Ovary (tissue), 9 donors: ENCODE data around the gene SHANK2. TPM values are rescaled to one million over a fixed set of nuclear protein-coding genes. Genes with fewer than 3 reads are reported as not detected.

Source experiments
- DNase-seq, 5 donors: peaks; one replicate each; pipeline ENCODE4 v3.0.0-alpha.2; 2019 to 2020
- H3K27ac ChIP-seq, 2 donors: fragments of 200-600 bp; one replicate each; pipeline versions ENCODE4 v1.5.1 to v1.8.0; 2019 to 2022
- H3K27me3 ChIP-seq: fragments of 200-600 bp; one replicate; pipeline ENCODE4 v1.8.0; 2022
- H3K36me3 ChIP-seq: fragments of 200-600 bp; sonication (generic); one replicate; pipeline ENCODE4 v1.5.1; 2019
- H3K4me1 ChIP-seq: one replicate; pipeline ENCODE4 v1.8.1; 2013; ENCODE audit warnings: mild to moderate bottlenecking, moderate library complexity; ENCODE audit not compliant: insufficient read depth
- H3K4me3 ChIP-seq: fragments of 200-600 bp; sonication (generic); one replicate; pipeline ENCODE4 v1.5.1; 2017
- H3K9me3 ChIP-seq, 2 donors: fragments of 200-600 bp in 1 of 2; sonication (generic) in 1 of 2; one replicate each; pipeline versions ENCODE4 v1.5.1 to v1.8.1; 2013 to 2019; ENCODE audit warnings: mild to moderate bottlenecking in 1 of 2, moderate library complexity in 1 of 2
- CTCF ChIP-seq, 3 donors: fragments of 450-650 bp in 2 of 3; fragments of 200-600 bp in 1 of 3; IDR thresholded peaks; one replicate each; pipeline versions ENCODE4 v1.5.1 to v1.8.0; 2016 to 2022; ENCODE audit warnings: antibody characterized with exemption in 3 of 3, mild to moderate bottlenecking in 1 of 3
- EP300 ChIP-seq: sonication (generic); formaldehyde crosslinking; IDR thresholded peaks from one replicate; pipeline ENCODE4 v1.6.1; 2017; ENCODE audit warnings: antibody characterized with exemption
- POLR2A ChIP-seq: fragments of 450-650 bp; IDR thresholded peaks from one replicate; pipeline ENCODE4 v1.6.1; 2017; ENCODE audit warnings: antibody characterized with exemption, mild to moderate bottlenecking, moderate library complexity
- WGBS, 3 donors: extraction: QIAGEN DNeasy Blood & Tissue Kit in 1 of 3; methylation state at CpG; one replicate each; pipeline versions ENCODE4 v1.1.5 to v1.1.7; 2013 to 2017; 5-methylcytosine and 5-hydroxymethylcytosine counted together
- intact Hi-C, 4 donors: fragments of 100-400 bp; cut with DNase I; formaldehyde crosslinking; loops; one replicate each; pipeline versions ENCODE4 v1.11.0 to v1.15.1; 2022 to 2023
- polyA plus RNA-seq, 2 donors: library from polyadenylated mRNA; stranded (reverse); fragments of 200-250 nt in 1 of 2; fragments of 350-450 nt in 1 of 2; fragmentation: Illumina TruSeq in 1 of 2; extraction: RNeasy Lipid Tissue Mini Kit (QIAGEN cat#74804) in 1 of 2; gene quantifications; one replicate each; pipeline ENCODE4 v1.2.3, GENCODE V29; 2013 to 2014
- total RNA-seq, 7 donors: library from RNA; depleted of rRNA in 2 of 7; stranded (reverse); fragments of >200 nt in 2 of 7; fragmentation: NEBNext Ultra II Directional in 3 of 7; extraction: Animal tissue kit (Norgen Biotek cat#: 25700) in 3 of 7; gene quantifications; one replicate each; pipeline versions ENCODE4 v1.1.0 to v1.2.4, GENCODE V29; 2016 to 2023
- donor health status: DM: no; HTN: no; CAD: no; lungs with moderate emphysema.
- donor health status: DM: no; HTN: no; CAD: no.
- donor health status: Bipolar disorder and iron deficiency.
- donor health status: DM: yes; HTN: yes; CAD: no.
- donor health status: DM: no; HTN: no; CAD: no.
- donor health status: DM: yes; HTN: yes; CAD: no.

The SHANK2 gene
- total and polyA plus RNA-seq, 9 donors, result 0.05 to 40.4 (median 2.3) TPM; not detected in 1

GRCh38 chr11:71218789-71219499, 33.4 kb downstream of the SHANK2 start:
- Histone ChIP-seq H3K4me1 (no peaks in the 10 kb centered on the region), H3K36me3 (no peaks in the 10 kb centered on the region), H3K27ac (no peak overlapping the region), H3K9me3 (no peaks in the 10 kb centered on the region), H3K27me3 (no peaks in the 10 kb centered on the region), H3K4me3 (no peak overlapping the region)
- DNase-seq, result no peak
- TF ChIP-seq POLR2A (no peak), EP300 (no peak), CTCF (IDR thresholded peaks at IDR 0.05) (no peak)
- 82 to 88% (median 83%) methylated on average over 10 of the region's 10 CpGs for WGBS, 3 donors
- intact Hi-C loops, result no loop called here

GRCh38 chr11:71215425-71215965, 36.9 kb downstream of the SHANK2 start:
- no peak for DNase-seq
- WGBS, 3 donors, result 84 to 87% (median 85%) methylated on average over 12 of the region's 12 CpGs
- H3K36me3 ChIP-seq, result no peaks in the 10 kb centered on the region

GRCh38 chr11:71214553-71215424, 37.6 kb downstream of the SHANK2 start:
- 80 to 85% (median 84%) methylated on average over 23 of the region's 23 CpGs for WGBS, 3 donors
- no peaks in the 10 kb centered on the region for H3K27me3 ChIP-seq
- H3K36me3 ChIP-seq, result no peaks in the 10 kb centered on the region
- no peaks in the 10 kb centered on the region for H3K4me1 ChIP-seq
- no peaks in the 10 kb centered on the region for H3K9me3 ChIP-seq
- TF ChIP-seq EP300, result no peak
- no peak for TF ChIP-seq CTCF (IDR thresholded peaks at IDR 0.05)
- no peak for TF ChIP-seq POLR2A
- H3K4me3 ChIP-seq, result no peak overlapping the region
- no peak overlapping the region for H3K27ac ChIP-seq
- DNase-seq, result no peak
- intact Hi-C loops, result no loop called here

More at GRCh38 chr11:71215425-71215965, 36.9 kb downstream of the SHANK2 start:
- Histone ChIP-seq H3K4me3 (no peak overlapping the region), H3K4me1 (no peaks in the 10 kb centered on the region), H3K27ac (no peak overlapping the region), H3K9me3 (no peaks in the 10 kb centered on the region), H3K27me3 (no peaks in the 10 kb centered on the region)
- intact Hi-C loops, result no loop called here
- TF ChIP-seq CTCF (IDR thresholded peaks at IDR 0.05) (no peak), POLR2A (no peak), EP300 (no peak)

GRCh38 chr11:71213696-71214552, 38.5 kb downstream of the SHANK2 start:
- no peak for DNase-seq
- H3K4me3 ChIP-seq, result no peak overlapping the region
- 47 to 60% (median 53%) methylated on average over 19 of the region's 19 CpGs for WGBS, 3 donors
- H3K4me1 ChIP-seq, result no peaks in the 10 kb centered on the region
- H3K27me3 ChIP-seq, result no peaks in the 10 kb centered on the region
- H3K9me3 ChIP-seq, result no peaks in the 10 kb centered on the region
- TF ChIP-seq EP300 (no peak), POLR2A (no peak), CTCF (IDR thresholded peaks at IDR 0.05) (no peak)
- intact Hi-C loops, result no loop called here
- no peaks in the 10 kb centered on the region for H3K36me3 ChIP-seq
- H3K27ac ChIP-seq, result no peak overlapping the region
